Activated T-helper 1 cell treated with Interleukin-2 at 50 U/mL for 16 hours (primary cell): ENCODE measurements around the gene ZFHX3.

ENCODE experiments used
- DNase-seq: peaks from one replicate; pipeline ENCODE4 v3.0.0-alpha.2; 2020; ENCODE audit warnings: low read depth

ZFHX3 gene

GRCh38 chr16:72739577-72739976 lies 308.4 kb downstream of the ZFHX3 start:
- no peak for DNase-seq

GRCh38 chr16:72736074-72736473 lies 311.9 kb downstream of the ZFHX3 start:
- DNase-seq: no peak
